OCI-M2 (cell line): ENCODE measurements around the gene NSRP1.
"Not testable (repeated sequence)": the region's sequence is repeated elsewhere in the genome, so short reads cannot be mapped to it uniquely, and the experiment has no call there.

ENCODE experiments used
- DNase-seq: peaks from one replicate; lab custom pipeline; 2025; ENCODE audit not compliant: unreplicated experiment; lab: John Stamatoyannopoulos, UW

The NSRP1 gene, protein sequence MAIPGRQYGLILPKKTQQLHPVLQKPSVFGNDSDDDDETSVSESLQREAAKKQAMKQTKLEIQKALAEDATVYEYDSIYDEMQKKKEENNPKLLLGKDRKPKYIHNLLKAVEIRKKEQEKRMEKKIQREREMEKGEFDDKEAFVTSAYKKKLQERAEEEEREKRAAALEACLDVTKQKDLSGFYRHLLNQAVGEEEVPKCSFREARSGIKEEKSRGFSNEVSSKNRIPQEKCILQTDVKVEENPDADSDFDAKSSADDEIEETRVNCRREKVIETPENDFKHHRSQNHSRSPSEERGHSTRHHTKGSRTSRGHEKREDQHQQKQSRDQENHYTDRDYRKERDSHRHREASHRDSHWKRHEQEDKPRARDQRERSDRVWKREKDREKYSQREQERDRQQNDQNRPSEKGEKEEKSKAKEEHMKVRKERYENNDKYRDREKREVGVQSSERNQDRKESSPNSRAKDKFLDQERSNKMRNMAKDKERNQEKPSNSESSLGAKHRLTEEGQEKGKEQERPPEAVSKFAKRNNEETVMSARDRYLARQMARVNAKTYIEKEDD

GRCh38 chr17:30116661-30117551 is at the start of gene NSRP1:
TSS of gene NSRP1 (plus strand) at chr17:30116816. CDS start at chr17:30116844, 28 bp downstream.
- peak; percentile 75 for DNase-seq

DNA sequence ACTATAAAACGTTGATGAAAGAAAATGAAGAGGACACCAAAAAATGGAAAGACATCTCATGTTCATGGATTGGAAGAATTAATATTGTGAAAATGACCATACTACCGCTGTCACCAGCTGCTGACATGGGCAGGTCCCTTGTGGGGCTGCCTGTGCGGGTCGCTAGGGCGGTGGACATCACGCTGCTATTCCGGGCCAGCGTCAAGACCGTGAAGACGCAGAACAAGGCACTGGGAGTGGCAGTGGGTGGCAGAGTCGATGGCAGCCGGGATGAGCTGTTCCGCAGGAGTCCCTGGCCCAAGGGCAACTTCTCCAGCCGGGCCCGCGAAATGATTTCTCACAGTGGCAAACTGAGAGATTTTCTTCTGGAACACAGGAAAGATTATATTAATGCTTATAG is 48.2 kb upstream of the NSRP1 start:
- no peak for DNase-seq

GRCh38 chr17:30074254-30074653 is 42.4 kb upstream of the NSRP1 start:
- DNase-seq, result no peak

GRCh38 chr17:30074730-30075129 is 41.9 kb upstream of the NSRP1 start:
- no peak for DNase-seq

- DNase-seq, result no peak
Observed at GRCh38 chr17:30082773-30083172, 33.8 kb upstream of the NSRP1 start.

DNA sequence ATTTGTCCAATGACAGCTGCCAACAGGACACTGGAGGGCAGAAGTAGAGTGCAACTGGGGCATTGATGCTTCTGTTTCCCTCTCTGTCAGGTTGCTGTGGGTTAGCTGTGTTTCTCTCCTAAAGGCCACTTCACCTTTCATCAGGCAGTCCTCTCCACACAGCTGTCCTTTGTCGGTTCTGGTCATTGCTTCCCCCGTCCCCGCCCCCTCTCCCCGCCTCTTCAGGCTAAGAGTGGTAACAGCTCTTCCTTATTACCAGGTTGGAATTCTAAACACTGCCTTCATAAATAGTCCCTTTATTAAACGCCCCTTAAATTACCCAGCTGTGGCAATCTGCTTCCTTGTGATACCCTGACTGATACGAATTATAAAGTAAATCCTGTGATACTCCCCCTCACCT is 31.8 kb upstream of the NSRP1 start:
- no peak for DNase-seq

- DNase-seq, result no peak
Observed at GRCh38 chr17:30086896-30087295, 29.7 kb upstream of the NSRP1 start.

DNA sequence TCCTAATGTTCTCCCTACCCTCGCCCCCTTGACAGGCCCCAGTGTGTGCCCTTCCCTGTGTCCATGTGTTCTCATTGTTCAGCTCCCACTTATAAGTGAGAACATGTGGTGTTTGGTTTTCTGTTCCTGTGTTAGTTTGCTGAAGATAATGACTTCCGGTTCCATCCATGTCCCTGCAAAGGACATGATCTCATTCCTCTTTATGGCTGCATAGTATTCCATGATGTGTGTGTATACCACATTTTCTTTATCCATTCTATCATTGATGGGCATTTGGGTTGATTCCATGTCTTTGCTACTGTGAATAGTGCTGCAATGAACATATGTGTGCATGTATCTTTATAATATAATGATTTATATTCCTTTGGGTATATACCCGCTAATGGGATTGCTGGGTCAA is 29.2 kb upstream of the NSRP1 start:
- DNase-seq, result not testable (repeated sequence)

DNA sequence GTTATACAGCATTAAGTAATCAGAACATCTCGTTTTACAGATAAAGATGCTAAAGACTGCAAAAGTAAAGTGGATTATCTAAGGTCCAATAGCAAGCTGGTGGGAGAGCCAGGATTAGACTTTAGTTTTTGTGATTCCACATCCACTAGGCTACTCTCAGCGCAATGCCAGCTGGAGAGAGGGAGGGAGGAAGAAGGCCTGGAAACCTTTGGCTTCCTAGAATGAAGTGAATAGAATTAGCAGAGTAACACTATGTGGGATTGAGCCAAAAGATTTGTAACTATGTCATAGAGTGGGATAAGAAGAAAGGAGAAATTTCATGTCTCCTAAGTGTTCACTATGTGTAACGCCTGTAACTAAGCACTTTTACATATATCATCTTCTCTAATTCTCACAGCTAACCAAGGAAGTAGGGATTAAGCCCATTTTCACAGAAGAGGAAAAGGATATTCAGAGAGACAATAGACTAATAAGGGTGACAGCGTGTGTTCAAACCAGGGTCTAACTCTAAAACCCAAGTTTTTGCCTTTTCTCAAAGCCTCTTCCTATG is 25.4 kb upstream of the NSRP1 start:
- no peak for DNase-seq

GRCh38 chr17:30091771-30092170 is 24.8 kb upstream of the NSRP1 start:
- no peak for DNase-seq

DNA sequence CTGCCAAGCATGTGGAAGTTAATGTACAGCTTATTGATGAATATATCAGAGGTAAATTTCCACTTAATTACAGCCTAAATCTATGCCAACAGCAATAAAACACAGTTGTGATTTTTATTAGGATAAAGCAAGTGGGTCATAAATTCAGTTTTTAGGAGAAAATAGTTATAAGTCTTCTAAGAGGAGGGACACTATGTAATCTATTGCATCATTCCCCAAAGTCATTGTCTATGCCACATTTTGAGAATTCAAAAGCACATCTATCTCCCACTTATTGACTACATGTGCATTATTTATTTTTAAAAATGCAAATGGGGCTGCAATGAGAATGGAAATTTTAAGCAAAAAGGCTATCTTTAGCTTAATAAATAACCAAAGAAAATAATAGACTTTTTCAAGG is 23.7 kb upstream of the NSRP1 start:
- DNase-seq, result no peak

DNA sequence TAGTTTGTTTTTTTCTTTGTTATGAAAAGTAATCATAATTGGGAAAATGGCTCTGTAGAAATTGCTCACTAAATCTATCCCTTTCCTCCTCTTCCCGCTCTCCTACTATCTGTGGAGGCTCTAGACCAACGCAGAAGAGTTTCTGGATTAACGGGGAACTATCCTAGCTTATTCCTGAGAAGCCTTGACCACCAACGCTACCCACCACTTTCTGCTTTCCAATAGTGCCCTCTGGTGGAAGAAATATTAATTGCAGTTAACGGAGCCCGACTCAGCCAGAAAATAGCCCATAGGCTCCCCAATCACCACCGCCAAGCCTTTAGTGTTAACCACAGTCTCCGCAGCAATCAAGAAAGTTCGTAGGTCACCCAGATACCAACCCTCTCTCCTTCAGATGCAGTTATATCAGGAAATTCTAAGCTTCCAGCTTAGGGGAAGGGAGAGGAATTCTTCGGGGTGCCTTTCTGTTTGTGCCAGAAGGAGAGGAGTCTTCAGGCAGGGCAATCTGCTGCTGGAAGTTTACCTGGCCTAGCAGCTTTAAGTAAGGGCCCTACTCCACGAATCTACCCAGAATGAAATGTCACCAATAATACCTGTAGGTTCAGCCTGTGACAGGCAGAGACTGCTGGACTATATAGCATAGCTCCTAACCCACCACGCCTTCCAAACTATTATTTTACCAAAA is 23.0 kb upstream of the NSRP1 start:
- peak; percentile 62 for DNase-seq

DNA sequence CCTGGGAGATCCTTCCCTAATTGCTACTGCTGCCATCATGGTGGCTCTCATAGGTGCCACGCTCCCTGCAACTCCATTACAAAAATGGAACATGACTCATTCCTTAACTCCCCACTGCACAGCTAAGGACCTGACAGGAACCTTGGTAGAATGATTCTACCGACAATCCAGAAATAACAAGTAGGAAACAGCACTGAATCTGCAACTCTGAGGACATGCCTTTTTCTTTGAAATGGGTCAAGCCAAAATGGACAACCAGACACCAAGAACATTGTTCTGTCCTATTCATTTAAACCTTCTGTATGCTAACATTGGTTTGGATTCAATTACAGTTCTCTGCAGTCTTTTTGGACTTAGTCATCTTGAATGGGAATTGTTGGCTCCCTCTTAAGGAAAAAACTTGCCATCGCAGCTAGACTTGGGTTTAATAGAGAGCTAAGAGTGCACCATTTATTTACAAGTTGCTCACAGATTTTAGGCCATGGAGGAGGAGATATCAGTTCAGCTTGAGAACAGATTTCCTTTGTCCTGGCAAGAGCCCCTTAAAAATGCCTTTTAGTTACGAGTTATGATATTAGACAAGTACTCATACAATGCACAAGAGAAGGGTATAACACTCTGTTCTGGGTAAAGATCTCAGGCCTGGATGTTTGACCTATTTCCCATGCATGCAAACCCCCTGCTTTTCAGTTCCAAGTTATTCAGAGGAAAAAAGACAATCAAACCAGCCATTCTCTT is 20.9 kb upstream of the NSRP1 start:
- no peak for DNase-seq

DNA sequence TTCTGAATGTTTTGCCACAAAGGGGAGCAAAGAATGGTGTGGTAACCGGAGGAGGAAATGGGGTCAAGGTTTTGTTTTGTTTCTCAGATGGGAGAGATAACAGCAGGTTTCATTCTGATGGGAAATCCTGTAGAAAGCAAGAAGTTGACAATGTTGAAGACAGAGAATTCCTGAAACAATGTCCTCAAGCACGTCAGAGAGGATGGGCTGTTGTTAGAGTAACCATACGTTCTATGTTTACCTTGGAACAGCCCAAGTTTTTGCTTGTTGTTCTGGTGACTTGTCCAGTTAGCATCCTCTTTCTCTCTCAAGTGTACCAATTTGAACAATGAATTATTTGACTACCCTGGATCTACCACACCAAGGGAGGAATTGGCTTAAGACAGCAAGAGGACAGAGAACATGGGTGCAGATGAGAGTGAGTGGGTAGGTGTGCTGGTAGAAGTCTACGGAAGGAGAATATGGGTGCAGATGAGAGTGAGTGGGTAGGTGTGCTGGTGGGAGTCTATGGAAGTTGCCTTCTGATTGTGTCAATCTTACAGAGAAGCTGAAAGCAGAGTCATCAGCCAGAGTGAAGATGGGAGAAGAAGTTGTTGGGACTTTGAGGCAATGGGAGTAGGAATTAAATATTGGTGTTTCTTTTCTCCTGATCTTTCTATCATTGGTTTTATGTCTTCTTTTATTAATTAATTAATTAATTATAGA is 14.8 kb upstream of the NSRP1 start:
- no peak for DNase-seq

GRCh38 chr17:30103921-30104320 is 12.7 kb upstream of the NSRP1 start:
- no peak for DNase-seq

DNA sequence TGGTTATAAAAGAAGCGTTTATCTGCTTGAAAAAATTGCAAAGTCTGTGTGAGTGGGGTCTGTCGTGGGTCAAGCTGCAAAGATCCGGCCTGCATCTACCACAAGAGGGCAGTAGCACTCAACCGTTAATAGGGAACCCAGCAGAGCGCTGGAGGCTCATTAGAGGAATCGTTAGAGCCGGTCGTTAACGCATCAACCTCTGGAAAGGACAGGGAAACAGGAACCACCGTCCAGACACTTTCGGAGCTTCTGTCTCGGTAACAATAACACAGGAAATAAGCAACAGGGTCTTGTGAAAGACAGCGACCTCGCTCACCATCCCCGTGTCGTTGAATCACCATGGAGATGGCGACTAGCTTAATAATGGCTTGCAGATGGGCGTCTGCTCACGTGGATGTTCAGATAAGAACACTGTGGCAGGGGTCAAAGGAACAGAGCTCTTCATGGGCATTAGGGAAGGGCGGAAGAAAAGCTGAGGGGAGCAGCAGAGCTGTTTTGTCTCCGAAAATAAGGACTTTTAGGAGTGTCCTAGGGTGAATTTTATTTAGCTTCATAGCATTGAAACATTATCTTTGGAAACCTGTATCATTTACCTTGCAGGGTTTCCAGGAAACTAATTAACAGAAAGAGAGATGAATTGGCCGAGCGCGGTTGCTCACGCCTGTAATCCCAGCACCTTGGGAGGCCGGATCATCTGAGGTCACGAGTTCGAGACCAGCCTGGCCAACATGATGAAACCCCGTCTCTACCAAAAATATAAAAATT is 11.9 kb upstream of the NSRP1 start:
- DNase-seq, result peak; percentile 77

DNA sequence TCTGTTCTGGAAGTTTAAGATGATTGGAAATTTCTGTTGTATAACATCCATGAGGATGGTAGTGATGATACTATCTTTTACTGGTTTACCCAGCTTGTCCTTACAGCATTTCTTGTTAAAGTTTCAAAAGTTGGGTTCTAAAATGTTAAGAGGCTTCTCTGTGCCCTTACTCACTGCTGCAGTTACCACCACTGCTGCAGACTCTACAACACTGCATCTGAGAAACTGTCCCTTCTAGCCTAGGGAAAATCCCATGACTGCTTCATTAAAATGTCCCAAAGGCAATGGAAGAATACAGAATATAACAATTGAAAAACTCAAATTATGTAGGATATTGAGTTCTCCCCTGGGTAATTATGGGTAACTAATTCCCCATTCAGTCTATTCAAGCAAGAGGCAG is 3.8 kb upstream of the NSRP1 start:
- no peak for DNase-seq

DNA sequence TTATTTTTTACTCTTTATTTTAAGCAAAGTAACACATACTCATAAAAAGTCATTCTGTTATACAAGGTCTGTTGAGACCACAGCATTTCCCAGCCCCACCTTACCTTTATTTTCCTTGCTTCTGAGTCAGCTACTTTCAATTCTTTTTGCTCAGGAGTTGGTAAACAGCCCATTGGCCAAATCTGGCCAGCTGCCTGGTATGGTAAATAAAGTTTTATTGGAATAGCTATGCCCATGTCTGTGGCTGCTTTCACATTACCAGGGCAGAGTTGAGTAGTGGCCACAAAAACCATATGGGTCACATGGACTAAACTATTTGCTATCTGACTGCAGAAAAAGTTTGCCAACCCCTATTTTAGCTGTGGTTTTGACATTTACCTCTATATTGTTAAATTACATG is 3.4 kb upstream of the NSRP1 start:
- no peak for DNase-seq

- DNase-seq, result no peak
Observed at GRCh38 chr17:30116345-30116660, 313 bp upstream of the NSRP1 start.
